ENCODE measurements around the gene PDE4B. TPM values are rescaled to one million over a fixed set of nuclear protein-coding genes. Genes with fewer than 3 reads are reported as not detected.

PDE4B gene
- polyA plus RNA-seq, 3 donors: 6.7 to 8.4 (median 6.8) TPM

DNA sequence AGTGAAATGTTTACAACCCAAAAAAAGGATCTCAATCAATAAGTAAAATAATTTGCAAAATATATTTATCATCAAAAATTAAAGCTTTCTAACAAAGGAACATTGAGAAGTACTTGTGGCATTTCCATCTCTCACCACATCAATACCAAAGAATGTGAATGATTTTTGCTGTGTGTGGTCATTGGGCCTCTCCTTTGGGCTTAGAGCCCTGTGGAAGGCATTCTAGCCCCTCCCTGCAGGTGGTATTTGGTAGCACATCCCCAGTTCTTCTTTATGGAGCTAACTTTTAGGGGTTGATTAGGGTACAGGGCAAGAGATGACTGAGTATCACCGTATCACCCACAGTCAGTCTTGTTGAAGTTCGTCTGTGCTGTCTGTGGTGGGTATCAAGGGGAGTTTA is 447.1 kb downstream of the PDE4B start:
- no peak for DNase-seq

DNA sequence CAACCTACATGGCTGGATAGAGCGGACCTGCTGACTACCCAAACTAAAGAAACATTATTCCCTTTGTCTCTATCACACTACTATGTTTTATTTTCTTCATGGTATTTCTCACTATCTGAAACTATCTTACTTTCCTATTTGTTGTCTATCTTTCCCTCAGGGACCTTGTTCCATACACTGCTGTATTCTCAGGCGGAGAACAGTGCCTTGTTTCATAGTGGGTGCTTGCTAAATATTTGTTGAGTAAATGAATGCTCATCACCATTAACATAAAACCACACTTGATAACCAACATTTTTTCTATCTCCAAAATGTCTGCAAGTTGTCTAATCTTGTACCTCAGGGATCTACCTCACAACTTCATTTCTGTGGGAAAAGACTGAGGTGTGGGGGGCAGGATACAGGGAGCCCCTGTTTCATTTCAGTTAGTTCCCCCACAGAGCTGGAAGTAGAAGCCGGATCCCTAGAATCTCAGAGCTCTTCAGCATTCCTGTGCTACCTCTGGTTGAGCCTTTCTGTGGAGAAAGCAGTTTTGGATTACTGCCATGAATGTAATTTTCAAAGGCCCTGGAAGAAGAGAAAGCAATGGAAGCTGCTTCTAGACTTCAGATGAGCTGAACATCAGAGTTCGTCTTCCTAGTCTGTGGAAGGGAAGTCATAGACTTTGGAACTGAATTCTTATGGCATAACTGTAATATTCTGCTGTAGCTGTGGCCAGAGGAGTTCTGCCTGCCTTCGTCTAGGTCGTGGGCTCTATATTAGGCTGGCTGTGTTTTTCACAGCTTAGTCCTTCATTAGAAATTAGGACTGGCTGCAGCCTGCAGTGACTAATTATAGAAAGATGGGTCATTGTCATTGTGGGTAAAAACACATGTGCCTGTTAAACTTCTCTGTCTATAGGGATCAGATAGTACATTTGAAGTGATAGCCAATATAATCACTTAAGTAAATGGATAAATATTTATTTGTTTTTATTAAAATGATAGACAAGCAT is 448.1 kb downstream of the PDE4B start:
- no peak for DNase-seq

DNA sequence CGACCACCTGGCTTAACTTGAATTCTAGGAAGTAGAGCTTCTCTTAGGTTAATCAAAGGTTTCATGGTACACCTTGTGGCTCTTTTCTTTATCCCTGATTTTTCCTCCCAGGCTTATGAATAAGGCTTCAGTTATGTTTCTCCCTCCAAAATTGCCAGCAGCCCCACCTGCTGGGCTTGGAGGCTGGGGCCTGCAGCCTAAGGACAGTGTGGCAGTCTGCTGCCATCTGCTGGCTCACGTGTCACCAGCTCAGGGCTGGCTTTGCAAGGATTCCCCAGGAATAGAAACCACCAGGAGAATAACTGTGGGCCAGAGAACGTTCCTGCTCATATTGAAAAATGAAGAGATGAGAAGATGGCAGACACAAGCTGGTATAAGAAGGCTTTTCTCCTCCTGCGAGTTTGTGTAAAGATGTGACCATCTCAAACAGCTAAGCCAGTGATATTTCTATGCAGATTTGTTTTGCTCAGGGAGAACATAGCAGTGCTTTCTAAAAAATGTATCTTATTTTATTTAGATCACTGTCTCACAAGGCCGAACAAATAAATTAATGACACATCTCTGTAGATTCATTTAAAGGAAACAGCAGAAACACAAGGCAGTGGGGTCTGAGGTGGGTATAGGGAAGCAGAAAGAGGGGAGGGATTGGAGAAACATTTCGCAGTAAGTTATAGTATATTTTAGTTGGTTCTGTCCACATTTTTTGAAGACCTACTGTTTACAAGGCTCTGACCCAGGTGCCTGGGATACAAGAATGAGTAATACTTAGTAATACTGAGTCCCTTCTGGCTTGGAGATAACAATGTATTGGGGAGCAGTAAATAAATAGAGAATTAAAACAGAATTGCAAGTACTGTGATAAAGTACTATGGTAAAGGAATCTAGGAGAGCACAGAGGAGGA is 450.2 kb downstream of the PDE4B start:
- peak; percentile 85 for DNase-seq

DNA sequence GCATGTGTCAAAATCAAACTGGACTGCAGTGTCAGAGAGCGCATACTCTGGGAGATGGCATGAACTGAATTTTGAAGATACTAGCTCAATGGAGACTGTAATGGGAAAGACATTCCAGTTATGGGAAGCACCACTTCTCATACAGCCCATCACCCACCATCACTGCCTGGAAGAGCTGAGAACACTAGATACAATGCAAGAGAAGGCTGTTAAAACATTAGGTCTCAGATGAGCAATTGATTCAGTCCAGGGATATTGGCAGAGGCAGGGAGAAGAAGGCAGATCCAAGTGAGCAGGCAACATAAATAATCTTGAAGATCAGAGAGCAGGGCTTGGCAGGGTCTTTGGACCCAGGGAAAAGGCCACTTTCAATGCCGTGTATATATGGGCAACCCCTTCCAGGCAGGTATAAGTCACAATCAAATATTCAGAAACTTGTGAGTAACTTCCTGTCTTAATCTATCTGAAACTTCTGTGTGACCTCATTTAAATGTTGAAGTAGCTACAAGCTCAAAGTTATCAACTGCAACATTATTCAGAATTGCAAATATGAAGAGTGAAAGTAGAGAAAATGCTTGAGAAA is 450.9 kb downstream of the PDE4B start:
- DNase-seq: no peak

DNA sequence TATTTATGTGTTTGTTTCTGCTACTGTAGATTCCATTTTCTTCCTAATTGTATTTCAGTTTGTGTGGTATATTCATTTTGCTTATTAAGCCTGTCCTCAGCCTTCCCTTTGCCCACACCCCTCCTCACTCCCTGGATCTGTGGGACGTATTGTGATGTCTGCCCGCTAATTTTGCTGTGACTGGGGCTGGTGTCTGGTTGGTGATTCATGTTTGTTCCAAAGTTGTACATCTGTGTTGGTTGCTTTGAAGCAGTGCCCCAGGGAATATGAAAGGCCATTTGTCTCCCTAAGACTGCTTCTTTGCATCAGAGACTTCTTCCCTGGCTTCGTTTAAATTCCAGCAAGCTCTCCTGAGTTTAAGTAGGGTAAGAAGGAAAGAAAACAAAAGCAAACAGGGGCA is 451.7 kb downstream of the PDE4B start:
- DNase-seq: no peak

DNA sequence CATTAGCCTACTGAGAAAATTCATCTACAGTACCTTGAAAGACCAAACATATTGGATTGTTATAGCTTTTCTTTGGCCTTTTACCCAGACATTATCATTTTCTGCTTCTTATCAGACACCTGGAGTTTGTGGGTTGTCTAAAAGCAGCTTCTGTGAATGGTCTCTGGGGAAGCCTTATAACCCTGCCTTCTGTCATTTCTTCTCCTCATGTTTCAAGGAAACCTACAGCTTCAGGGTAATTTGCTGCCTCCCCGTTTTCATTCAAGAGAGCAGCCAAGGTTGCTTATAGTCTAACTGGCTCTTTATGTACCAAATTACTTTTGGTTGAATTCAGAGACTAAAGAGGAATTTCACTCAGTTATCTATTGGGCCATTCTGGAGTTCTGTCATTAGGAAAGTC is 453.0 kb downstream of the PDE4B start:
- DNase-seq: no peak

DNA sequence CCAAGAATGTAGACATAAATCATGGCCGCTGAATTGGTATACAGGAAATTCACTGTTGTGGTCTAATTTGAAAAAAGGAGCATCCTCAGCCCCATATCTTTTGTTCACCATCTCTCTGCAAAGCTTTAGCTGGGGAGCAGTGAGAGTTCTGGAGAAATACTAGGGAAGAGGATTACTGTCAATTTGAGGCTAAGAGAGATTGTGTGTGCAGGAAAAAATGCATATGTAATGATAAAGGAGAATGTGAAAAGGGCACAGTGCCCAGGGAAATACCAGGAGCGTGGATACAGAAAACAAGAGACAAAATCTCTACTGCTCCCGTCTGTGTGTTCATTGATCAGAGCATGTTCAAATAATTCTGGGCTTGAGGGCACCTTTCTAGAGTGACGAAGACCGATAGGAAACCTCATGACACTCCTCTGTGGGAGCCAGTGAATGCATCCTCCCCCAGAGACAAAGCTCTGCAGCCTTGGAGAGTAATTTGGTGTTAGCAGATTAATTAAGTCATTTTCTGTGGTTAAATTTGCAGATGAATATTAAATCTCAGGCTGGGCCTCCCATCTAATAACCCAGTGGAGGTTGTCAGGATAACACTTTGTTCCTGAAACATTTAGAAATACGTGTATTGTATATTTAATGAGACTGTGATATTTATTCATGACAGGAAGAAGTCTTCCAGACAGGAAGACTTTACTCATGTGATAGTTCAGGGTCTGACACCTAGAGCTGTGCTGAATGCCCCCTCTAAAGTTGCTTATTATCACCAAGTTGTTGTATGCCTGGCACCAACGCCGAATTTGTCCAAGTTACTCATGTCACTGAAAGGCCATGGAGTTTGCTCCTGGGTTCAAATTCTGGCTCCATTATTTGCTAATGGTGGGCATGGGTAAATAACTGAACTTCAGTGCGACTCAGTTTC is 453.9 kb downstream of the PDE4B start:
- DNase-seq: no peak

DNA sequence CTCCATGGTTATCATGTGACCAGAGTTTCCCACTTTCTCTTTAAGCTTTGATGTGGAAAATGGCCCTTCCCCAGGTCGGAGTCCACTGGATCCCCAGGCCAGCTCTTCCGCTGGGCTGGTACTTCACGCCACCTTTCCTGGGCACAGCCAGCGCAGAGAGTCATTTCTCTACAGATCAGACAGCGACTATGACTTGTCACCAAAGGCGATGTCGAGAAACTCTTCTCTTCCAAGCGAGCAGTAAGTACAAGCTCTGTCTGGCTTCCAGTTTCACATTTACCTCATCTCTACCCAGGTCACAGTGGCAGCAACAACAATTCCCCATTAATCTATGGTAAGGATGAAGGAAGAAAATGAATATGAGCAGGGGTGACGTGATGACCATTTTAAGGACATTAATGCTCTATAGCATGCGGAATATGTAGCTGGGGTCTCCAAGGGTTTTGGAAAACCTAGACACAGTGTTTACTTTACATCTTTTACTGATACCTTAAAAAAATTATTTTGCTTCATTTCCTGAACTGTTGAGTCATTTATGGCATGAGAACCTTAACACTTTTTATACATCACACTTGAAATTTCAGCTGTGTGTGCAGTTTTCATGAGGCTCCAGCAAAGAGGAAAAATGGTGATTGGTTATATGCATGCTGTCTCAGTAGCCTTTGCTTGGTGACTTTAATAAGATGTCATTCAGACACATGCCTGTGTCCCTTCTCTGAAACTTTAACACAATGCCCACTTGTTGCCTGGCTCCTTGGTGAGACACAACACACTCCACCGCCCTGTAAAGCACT is 454.9 kb downstream of the PDE4B start:
- no peak for DNase-seq

DNA sequence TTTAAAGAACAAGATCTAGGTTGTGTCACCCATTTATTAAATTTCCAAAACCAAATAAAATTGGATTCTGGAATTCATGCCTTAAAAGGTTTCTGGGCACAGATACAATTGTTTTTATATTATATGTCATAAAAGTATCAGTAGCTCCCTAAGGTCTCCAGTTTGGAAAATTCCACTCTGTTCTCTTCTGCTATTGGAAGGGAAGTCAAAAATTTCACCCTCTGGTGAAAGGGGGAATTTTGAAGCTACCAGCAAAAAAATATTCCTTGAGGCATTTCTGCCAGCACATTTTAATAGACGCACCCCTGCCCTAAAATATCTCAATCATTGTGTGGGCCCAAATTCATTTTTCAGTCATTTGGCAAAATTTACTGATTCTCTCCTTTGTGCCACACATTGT is 455.6 kb downstream of the PDE4B start:
- DNase-seq: no peak

DNA sequence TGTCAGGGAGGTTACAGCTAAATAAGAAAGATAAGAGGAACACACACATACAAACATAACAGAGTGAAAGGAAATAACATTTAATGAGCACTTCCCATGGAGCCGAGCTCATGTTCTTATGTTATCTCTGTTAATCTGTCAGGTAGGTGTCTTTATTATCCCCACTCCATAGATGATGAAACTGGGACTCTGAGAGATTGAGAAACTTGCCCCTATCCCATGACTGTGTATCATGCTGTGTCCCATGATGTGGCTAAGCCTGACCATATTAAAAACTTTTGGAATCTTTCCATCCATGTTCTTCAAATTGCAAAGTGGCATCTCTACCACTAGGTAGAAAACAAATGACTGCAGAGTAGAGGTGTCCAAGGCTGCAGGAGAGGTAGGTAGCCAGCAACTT is 456.1 kb downstream of the PDE4B start:
- no peak for DNase-seq

DNA sequence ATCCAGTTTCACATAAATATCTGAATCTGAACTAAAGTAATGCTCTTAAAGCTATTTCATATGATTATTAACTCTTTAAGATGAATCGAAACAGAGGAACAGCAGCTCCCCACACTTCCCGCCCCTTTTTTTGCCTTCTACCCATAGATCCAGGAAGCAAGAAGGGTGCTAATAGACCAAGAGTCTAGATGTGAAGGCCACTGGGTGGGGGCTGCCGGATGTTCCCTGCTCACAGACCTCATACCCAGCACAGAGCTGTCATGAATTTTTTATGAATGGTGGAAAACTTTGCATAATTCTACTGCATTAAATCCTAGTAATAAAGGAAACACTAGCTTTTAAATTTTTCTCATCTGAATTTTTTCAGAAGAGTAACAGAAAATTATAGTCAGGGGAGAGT is 457.4 kb downstream of the PDE4B start:
- DNase-seq: no peak

DNA sequence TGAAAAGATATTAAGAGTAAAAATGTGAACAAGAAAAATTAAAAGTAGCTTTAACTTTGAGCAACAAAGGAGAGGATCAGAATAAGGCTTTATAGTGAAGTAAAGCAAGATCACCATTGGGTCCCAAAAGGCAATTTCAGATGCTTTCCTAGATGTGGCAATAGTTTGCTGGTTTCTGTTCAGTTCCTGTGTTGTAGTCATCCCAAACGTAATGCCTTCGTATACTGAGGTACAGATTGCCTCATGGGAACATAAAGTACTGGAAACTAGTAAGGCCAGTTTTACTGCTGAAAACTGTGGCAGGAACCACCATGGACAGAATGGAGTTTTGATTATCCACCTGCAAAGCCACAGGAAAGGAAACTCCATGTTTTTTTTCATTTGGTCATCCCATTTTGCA is 457.8 kb downstream of the PDE4B start:
- DNase-seq: no peak

DNA sequence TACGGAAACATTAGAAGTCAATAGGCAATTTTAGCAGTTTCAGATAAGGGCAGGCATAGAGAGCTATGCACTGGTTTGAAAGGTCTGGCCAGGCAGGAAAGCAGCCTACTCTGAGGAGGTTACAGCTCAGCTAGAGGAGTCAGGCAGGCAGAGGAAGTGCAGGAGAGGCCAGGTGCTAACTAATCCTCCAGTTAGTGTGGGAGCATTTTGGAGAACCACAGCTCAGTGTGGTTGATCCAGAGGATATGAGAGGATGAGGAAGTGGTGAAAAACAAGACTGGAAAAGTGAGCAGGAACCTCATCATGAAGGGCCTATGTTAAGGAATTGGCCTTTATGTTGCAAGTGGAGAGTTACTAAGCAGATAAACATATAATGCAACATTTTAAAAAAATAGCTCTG is 458.9 kb downstream of the PDE4B start:
- no peak for DNase-seq

DNA sequence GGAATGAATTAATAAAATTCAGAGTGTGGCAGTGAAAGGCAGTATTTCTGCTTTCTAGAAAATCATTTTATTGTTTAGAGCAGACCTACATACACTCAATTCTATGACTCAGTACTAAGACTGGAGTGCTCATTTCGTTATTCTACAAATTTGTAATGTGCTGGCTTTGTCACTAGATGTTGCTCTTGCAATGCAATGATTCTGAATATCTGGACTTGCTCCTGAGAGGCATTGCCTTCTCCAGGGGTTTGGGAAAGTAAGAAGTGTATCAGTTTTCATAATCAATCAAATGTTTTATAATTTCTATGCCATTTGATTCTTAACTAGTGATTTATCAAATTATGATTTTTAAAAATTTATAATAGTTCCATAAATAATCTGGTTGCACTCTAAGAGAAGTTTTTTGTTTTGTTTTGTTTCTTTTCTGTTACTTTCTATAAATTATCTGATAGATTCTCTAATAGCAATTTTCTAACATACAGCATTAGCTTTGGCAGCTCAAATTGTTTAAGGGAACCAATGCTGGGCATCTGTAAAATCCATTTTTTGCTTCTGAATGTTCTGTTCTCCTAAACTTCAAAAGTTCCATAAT is 460.7 kb downstream of the PDE4B start:
- DNase-seq: peak; percentile 51

DNA sequence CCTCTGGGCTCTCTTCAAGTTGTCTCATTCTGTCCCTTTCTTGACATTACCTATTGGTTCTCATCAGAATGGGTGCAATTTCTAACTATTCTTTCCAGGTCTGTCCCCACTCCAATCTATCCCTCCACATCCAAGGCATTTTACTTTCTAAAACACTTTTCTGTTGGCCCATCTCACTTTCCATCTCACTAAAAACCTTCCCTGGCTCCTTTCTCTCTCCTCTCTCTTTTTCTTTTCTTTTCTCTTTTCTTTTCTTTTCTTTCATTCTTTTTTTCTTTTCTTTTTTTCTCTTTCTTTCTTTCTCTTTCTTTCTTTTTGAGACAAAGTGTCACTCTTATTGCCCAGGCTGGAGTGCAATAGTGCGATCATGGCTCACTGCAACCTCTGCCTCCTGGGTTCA is 462.1 kb downstream of the PDE4B start:
- no peak for DNase-seq

DNA sequence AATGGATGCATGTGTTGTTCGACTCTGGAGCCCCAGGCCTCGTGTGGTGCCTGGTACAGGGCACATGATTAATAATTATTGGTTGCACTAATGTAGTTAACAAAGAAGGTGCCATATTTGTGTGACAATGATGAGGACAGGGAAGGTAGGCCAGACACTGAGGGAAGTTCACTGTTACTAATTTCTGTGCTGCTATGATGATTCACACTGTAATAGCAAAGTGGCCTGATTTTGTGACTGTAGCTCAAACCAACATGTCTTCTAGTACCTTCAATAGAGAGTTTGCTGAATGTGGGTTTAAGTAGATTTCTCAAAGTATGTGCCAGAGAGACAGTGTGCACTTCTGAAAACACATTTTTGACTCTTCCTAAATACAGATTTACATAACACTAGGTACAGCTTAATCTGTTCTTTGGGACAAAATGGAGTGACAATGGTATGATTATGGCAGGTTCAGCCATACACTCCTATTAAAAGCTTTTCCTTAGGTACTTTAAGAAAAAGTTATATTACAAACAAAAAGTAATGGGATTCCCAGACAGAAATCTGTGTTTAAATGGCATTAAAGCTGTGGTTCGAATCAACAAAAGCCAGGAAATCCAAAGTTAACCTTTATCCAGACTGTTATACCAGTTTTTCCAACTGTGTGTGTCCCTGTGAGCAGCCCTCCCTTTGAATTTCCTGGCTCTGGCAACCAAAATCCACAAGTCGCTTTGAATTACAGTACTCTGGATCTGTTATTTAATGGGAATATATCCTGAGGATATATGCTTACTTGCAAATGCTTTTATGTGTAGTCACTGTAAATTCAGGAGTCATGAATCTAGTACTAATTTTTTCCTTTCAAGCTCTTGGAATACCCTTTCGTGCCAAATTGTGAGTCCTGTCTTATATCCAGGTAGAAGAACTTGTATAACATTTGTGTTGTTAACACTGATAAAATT is 464.2 kb downstream of the PDE4B start:
- DNase-seq: no peak

DNA sequence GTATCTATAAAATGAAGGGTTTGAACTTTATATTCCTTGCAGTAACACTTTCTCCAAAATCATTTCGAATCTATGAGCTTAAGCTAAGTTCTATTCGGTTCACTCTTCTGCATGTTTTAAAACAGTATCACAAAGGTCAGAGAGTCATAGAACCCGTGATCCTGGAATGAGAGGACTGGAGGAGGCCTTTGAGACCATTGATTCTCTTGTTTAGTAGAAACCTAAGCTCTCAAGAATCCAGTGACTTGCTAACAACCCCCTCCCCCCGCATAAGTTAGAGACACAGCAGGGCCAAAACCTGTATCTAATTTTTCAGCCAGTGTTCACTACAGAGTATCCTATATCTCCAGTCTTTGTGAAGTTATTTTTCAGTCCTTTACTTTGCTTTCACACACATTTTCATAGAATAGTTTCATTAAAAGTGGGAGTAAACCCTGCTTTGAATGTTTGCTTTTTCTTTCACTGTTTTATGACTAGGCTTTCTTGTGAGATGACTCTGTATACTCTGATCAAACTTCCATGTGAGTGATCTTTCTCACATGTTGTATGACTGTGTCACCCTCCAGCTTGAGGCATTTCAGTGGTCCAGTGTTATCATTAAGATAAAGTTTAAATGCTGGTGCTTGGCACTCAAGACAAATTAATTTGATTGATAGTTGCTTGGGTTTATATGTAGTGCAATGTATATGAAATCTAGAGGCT is 465.9 kb downstream of the PDE4B start:
- DNase-seq: no peak

DNA sequence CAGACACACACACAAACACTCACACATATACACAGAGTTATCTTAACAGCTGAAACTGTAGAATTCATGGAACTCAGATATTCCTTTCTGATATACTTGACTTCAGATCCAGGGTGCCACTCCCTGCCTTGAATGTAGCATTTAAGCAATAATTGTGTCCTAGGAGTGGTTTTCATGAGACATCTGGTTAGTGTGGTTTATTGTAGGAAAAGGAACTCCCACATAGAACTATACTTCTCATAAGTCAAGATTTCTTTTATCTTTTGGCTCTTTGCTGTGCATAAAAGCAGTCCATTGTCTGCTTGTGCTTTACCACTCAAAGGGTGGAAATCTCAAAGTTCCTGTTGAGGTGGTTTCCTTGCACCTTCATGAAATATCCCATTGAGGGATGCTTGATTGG is 468.7 kb downstream of the PDE4B start:
- no peak for DNase-seq

Measured in renal pelvis (tissue), 4 donors.